Inflammatory macrophage treated with lipopolysaccharide for 4 hours (primary cell): ENCODE measurements around the gene GPR162.
"Not testable (repeated sequence)": the region's sequence is repeated elsewhere in the genome, so short reads cannot be mapped to it uniquely, and the experiment has no call there.

Source experiments
- DNase-seq: peaks from one replicate; pipeline ENCODE4 v3.0.0-alpha.2; 2020

GPR162 gene

GRCh38 chr12:6860116-6860515 is 38.5 kb downstream of the GPR162 start:
- DNase-seq: no peak

- DNase-seq: no peak
These were observed 39.3 kb downstream of the GPR162 start for GRCh38 chr12:6860942-6861341.

- no peak for DNase-seq
These were observed 39.8 kb downstream of the GPR162 start for GRCh38 chr12:6861391-6861790.

GRCh38 chr12:6863033-6863432 is 41.4 kb downstream of the GPR162 start:
- DNase-seq: no peak

- DNase-seq: no peak
These were observed 42.1 kb downstream of the GPR162 start for GRCh38 chr12:6863586-6864321.

GRCh38 chr12:6865307-6865706 is 43.7 kb downstream of the GPR162 start:
- not testable (repeated sequence) for DNase-seq

DNA sequence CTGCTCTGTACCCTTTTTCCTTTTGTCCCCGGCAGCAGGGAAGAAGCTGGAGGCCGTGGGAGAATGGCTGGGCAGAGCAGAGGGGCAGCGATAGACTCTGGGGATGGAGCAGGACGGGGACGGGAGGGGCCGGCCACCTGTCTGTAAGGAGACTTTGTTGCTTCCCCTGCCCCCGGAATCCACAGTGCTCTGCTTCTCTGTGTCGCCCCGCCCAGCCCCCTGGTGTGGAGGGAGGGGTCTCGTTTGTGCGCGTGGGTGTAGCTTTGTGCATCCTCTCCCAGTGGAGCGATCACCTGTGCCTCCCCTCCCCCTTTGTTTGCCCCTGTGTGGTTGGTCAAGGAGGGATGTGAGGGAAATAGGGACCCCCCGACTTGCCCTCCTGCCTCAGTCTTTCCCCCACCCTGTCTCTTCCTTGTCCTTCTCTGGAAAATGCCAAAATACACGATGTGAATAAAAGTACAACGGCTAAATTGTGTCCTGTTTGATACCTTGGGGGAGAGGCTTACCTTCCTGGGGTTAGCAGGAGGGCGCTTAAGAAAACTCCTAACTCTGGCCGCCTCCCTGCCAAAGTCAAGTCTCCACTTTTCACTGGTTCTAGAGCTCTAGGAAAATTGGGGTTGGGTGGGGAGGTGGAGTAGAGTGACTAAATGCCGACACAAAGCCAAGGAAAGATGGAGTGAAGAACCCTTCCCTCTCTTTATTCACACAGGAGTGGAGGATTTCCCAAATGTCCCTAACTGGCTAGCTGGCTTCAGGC is 44.7 kb downstream of the GPR162 start:
- DNase-seq: no peak

- DNase-seq: peak; percentile 65
These were observed 45.3 kb downstream of the GPR162 start for GRCh38 chr12:6866920-6867412.

DNA sequence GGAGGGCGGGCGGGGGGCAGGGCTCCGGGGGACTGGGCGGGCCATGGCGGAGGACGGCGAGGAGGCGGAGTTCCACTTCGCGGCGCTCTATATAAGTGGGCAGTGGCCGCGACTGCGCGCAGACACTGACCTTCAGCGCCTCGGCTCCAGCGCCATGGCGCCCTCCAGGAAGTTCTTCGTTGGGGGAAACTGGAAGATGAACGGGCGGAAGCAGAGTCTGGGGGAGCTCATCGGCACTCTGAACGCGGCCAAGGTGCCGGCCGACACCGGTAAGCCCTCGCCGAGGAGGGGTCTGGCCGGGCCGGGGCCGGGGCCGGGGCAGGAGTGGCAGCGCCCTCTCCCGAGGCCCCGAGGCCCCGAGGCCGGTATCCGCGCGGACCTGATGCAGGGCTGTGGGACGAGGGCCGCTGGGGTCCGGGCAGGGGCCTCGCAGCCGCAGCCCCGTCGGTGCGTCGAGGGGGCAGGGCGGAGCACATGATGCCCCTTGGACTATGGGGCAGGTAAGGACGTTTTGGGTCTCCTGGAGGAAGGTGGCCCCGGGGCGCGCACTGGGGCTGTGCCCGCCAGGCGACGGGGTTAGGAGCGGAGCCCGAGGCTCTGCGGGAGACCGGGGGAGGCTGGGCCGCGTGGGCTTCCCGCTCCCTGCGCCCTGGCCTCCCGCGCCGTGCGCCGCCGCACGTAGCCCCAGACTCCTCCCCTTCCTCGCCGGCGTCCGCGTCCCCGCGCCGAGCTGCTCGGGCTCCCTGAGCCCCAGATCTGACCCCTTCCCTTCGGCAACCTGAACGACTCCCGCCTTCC is 46.0 kb downstream of the GPR162 start, which contains the start of gene TPI1:
Gene TPI1, plus strand, starts transcription at position 119 of the 798 bp plus-strand sequence. Its CDS starts 36 bp downstream, at position 155.
- DNase-seq: peak; percentile 85

GRCh38 chr12:6868211-6869048 is 46.8 kb downstream of the GPR162 start:
- peak; percentile 35 for DNase-seq

- DNase-seq: peak; percentile 58
These were observed 47.7 kb downstream of the GPR162 start for GRCh38 chr12:6869049-6870021.

GRCh38 chr12:6870304-6870703 is 48.7 kb downstream of the GPR162 start:
- not testable (repeated sequence) for DNase-seq

DNA sequence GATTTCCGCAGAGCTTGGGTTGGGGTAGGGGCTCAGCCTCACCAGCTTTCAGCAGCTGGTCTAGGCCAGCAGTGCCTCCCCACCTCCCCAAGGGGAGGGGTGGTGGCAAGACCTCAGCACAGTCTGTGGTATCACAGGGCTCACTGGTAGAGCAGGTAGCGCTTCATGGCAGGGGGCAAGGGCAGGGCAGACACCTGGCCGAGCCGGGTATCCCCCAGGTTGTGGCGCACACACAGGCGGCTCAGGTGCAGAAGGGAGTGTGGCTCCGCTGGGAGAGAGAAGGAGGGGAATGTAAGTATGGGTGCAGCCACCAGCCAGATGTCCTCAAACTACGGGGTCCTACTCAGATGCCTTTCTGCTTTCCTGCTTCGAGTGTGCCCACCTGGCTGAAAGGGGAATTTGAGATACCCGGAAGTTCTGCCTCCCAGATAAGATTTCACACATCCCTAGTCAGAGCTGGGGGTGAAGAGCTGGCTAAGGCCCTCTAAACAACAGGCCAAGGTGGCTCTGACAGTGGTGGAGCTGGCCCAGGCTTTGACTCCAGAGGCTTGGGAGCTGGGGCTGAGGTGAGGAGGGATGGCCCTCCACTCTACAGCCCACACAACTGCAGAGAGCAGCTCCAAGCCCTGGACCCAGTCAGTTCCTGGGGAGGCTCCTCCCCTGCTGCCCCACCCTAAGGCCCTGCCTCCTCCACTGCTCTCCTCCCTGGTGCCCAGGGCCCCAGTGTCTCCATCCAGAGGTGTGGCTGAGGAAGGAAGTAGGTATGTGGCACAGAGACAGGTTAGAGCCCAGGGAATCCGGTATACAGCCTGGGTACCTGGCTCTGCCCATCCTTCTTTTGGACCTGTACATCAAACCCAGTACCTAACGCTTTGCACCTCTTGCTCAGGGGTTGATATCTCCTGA is 49.7 kb downstream of the GPR162 start:
- no peak for DNase-seq

- peak; percentile 70 for DNase-seq
These were observed 50.7 kb downstream of the GPR162 start for GRCh38 chr12:6872073-6873048.

GRCh38 chr12:6873094-6874014 is 51.7 kb downstream of the GPR162 start, which contains the start of gene SPSB2:
TSS of gene SPSB2 (minus strand) at chr12:6873303. CDS start at chr12:6872901, 402 bp downstream.
- peak; percentile 98 for DNase-seq

GRCh38 chr12:6874015-6874368 is 52.4 kb downstream of the GPR162 start:
- DNase-seq: not testable (repeated sequence)
